ENCODE data around the gene HLA-DQB1. TPM values are rescaled to one million over a fixed set of nuclear protein-coding genes. Genes with fewer than 3 reads are reported as not detected.

Gene HLA-DQB1
- total and polyA plus RNA-seq, 4 donors: 10.8 to 43.4 (median 32.2) TPM

- no peaks in the 10 kb centered on the region for H3K4me1 ChIP-seq (ENCODE audit: control insufficient read depth in 1 of 2, insufficient read depth in 2 of 2, low read length in 2 of 2)
- ATAC-seq (ENCODE audit: low FRiP score) (peak; percentile 48), DNase-seq (no peak)
- intact Hi-C loops (cut with DNase I): no loop called here
- no peak overlapping the region for H3K27ac ChIP-seq (ENCODE audit: low read depth in 1 of 2, low read length in 2 of 2)
- H3K27me3 ChIP-seq (ENCODE audit: control insufficient read depth in 1 of 2, insufficient read depth in 2 of 2, low read length in 1 of 2): peaks cover 0 to 3% of the 10 kb centered on the region in 2 donors
- no peak overlapping the region for H3K4me3 ChIP-seq (ENCODE audit: low read length in 2 of 2)
- no peaks in the 10 kb centered on the region for H3K36me3 ChIP-seq (ENCODE audit: control insufficient read depth in 1 of 2, insufficient read depth in 2 of 2, low read length in 1 of 2)
- 56 to 61% methylated on average over 5 of the region's 5 CpGs for WGBS, 2 donors
- peaks cover 8% of the 10 kb centered on the region for H3K9me3 ChIP-seq (ENCODE audit: control insufficient read depth, low read length)
These were observed 1.8 kb upstream of the HLA-DQB1 start for GRCh38 chr6:32668226-32668747.

GRCh38 chr6:32665661-32666060 is 796 bp downstream of the HLA-DQB1 start:
- DNase-seq: no peak
- Histone ChIP-seq H3K4me3 (ENCODE audit: low read length in 2 of 2) (no peak overlapping the region), H3K27me3 (ENCODE audit: control insufficient read depth in 1 of 2, insufficient read depth in 2 of 2, low read length in 1 of 2) (peaks cover 0 to 3% of the 10 kb centered on the region in 2 donors), H3K36me3 (ENCODE audit: control insufficient read depth in 1 of 2, insufficient read depth in 2 of 2, low read length in 1 of 2) (no peaks in the 10 kb centered on the region), H3K27ac (ENCODE audit: low read depth in 1 of 2, low read length in 2 of 2) (no peak overlapping the region), H3K4me1 (ENCODE audit: control insufficient read depth in 1 of 2, insufficient read depth in 2 of 2, low read length in 2 of 2) (no peaks in the 10 kb centered on the region), H3K9me3 (ENCODE audit: control insufficient read depth, low read length) (no peaks in the 10 kb centered on the region)
- WGBS, 2 donors: 25 to 29% methylated on average over 3 of the region's 3 CpGs
- intact Hi-C loops (cut with DNase I): no loop called here
- no peak for ATAC-seq (ENCODE audit: low FRiP score)

DNA sequence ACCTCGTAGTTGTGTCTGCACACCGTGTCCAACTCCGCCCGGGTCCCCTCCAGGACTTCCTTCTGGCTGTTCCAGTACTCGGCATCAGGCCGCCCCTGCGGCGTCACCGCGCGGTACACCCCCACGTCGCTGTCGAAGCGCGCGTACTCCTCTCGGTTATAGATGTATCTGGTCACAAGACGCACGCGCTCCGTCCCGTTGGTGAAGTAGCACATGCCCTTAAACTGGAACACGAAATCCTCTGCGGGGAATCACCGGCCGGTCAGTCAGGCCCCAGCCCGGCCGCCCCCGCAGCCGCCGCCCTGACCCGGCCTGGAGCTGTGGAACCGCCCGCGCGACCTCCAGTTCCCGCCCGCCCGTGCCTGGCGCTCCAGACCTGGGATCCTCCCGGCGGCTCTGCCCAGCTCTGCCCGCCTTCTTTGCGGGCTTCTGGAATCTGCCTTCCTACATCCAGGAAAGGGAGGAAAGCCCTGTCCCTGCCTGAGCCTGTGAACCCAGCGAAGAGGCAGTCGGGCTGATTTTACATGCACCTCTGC is 1.6 kb downstream of the HLA-DQB1 start:
- ATAC-seq (ENCODE audit: low FRiP score) (no peak), DNase-seq (peak in 1 of 2 donors; percentile 77)
- H3K4me3 ChIP-seq (ENCODE audit: low read length in 2 of 2): no peak overlapping the region
- WGBS, 2 donors: 1% methylated on average over 42 to 47 of the region's 47 CpGs
- H3K27me3 ChIP-seq (ENCODE audit: control insufficient read depth in 1 of 2, insufficient read depth in 2 of 2, low read length in 1 of 2): peaks cover 0 to 3% of the 10 kb centered on the region in 2 donors
- no peaks in the 10 kb centered on the region for H3K36me3 ChIP-seq (ENCODE audit: control insufficient read depth in 1 of 2, insufficient read depth in 2 of 2, low read length in 1 of 2)
- no peaks in the 10 kb centered on the region for H3K9me3 ChIP-seq (ENCODE audit: control insufficient read depth, low read length)
- no peaks in the 10 kb centered on the region for H3K4me1 ChIP-seq (ENCODE audit: control insufficient read depth in 1 of 2, insufficient read depth in 2 of 2, low read length in 2 of 2)
- no peak overlapping the region for H3K27ac ChIP-seq (ENCODE audit: low read depth in 1 of 2, low read length in 2 of 2)
- intact Hi-C loops (cut with DNase I): no loop called here

DNA sequence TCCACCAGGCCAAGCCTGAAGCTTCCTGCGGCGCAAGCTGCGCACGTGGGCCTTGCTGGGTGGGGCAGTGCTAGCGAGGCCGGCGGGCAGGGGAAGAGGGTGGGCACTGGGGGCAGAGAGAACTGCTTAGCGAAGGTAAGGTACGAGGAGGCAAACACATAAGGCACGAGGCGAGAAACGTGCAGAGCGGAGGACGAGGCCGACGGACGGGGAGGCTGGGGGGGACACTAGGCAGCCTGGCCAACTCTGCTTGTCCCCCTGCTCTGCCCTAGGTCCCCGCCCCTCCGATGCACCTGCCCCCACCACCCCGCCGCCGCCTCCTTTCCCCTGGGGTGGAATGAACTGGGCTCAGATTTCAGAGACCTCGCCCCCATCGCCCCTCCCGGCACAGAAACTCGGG is 2.1 kb downstream of the HLA-DQB1 start:
- ATAC-seq (ENCODE audit: low FRiP score) (no peak), DNase-seq (no peak)
- no peaks in the 10 kb centered on the region for H3K9me3 ChIP-seq (ENCODE audit: control insufficient read depth, low read length)
- H3K36me3 ChIP-seq (ENCODE audit: control insufficient read depth in 1 of 2, insufficient read depth in 2 of 2, low read length in 1 of 2): no peaks in the 10 kb centered on the region
- no peaks in the 10 kb centered on the region for H3K4me1 ChIP-seq (ENCODE audit: control insufficient read depth in 1 of 2, insufficient read depth in 2 of 2, low read length in 2 of 2)
- WGBS, 2 donors: 20 to 23% methylated on average over 18 to 26 of the region's 26 CpGs
- H3K27ac ChIP-seq (ENCODE audit: low read depth in 1 of 2, low read length in 2 of 2): no peak overlapping the region
- peaks cover 0 to 3% of the 10 kb centered on the region in 2 donors for H3K27me3 ChIP-seq (ENCODE audit: control insufficient read depth in 1 of 2, insufficient read depth in 2 of 2, low read length in 1 of 2)
- no peak overlapping the region for H3K4me3 ChIP-seq (ENCODE audit: low read length in 2 of 2)
- intact Hi-C loops (cut with DNase I): no loop called here

DNA sequence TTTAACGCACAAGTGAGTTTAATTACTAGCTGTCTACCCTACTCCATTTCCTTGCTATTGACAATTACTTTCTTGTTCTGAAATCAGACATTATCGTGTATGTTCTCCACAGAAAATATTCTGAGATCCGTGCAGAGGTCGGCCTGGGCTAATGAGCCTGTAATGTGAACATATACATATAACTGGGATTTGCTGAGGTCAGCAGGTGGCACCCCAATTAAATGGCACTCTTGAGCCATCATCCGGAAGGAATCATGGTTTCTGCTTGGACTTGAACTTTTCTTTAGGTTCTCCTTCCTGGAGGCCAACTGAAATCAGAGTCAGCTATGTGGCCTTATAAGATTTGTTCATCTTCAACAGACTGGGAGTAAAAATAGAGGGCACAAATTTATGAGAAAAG is 3.6 kb downstream of the HLA-DQB1 start:
- 77 to 92% methylated on average over 5 of the region's 5 CpGs for WGBS, 2 donors
- Histone ChIP-seq H3K27ac (ENCODE audit: low read depth in 1 of 2, low read length in 2 of 2) (no peak overlapping the region), H3K4me1 (ENCODE audit: control insufficient read depth in 1 of 2, insufficient read depth in 2 of 2, low read length in 2 of 2) (no peaks in the 10 kb centered on the region), H3K36me3 (ENCODE audit: control insufficient read depth in 1 of 2, insufficient read depth in 2 of 2, low read length in 1 of 2) (no peaks in the 10 kb centered on the region), H3K9me3 (ENCODE audit: control insufficient read depth, low read length) (no peaks in the 10 kb centered on the region), H3K4me3 (ENCODE audit: low read length in 2 of 2) (no peak overlapping the region), H3K27me3 (ENCODE audit: control insufficient read depth in 1 of 2, insufficient read depth in 2 of 2, low read length in 1 of 2) (peaks cover 0 to 3% of the 10 kb centered on the region in 2 donors)
- intact Hi-C loops (cut with DNase I): no loop called here
- ATAC-seq (ENCODE audit: low FRiP score) (no peak), DNase-seq (no peak)

DNA sequence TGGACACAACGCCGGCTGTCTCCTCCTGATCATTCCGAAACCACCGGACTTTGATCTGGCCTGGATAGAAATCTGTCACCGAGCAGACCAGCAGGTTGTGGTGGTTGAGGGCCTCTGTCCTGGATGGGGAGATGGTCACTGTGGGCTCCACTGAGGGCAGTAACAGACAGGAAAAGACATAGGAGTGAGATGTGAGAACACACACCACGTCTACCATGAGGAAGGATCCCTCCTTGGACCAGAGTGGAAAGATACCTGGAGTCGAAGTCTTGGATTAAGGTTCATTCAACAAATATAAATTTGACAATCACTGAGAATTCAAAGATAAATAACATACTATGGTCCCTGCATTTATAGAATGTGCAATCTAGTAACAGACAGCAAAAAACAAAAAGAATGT is 4.4 kb downstream of the HLA-DQB1 start:
- Histone ChIP-seq H3K9me3 (ENCODE audit: control insufficient read depth, low read length) (no peaks in the 10 kb centered on the region), H3K4me1 (ENCODE audit: control insufficient read depth in 1 of 2, insufficient read depth in 2 of 2, low read length in 2 of 2) (no peaks in the 10 kb centered on the region), H3K4me3 (ENCODE audit: low read length in 2 of 2) (no peak overlapping the region), H3K27me3 (ENCODE audit: control insufficient read depth in 1 of 2, insufficient read depth in 2 of 2, low read length in 1 of 2) (peaks cover 0 to 3% of the 10 kb centered on the region in 2 donors), H3K36me3 (ENCODE audit: control insufficient read depth in 1 of 2, insufficient read depth in 2 of 2, low read length in 1 of 2) (no peaks in the 10 kb centered on the region), H3K27ac (ENCODE audit: low read depth in 1 of 2, low read length in 2 of 2) (no peak overlapping the region)
- DNase-seq (no peak), ATAC-seq (ENCODE audit: low FRiP score) (no peak)
- intact Hi-C loops (cut with DNase I): no loop called here
- WGBS, 2 donors: 71 to 94% methylated on average over 7 of the region's 7 CpGs

GRCh38 chr6:32659856-32660595 is 6.4 kb downstream of the HLA-DQB1 start:
- no peak for ATAC-seq (ENCODE audit: low FRiP score)

GRCh38 chr6:32658268-32658897 is 8.1 kb downstream of the HLA-DQB1 start:
- WGBS, 2 donors: 38 to 45% methylated on average over 6 of the region's 6 CpGs
- Histone ChIP-seq H3K9me3 (ENCODE audit: control insufficient read depth, low read length) (peaks cover 1% of the 10 kb centered on the region), H3K4me1 (ENCODE audit: control insufficient read depth in 1 of 2, insufficient read depth in 2 of 2, low read length in 2 of 2) (no peaks in the 10 kb centered on the region), H3K27ac (ENCODE audit: low read depth in 1 of 2, low read length in 2 of 2) (no peak overlapping the region), H3K36me3 (ENCODE audit: control insufficient read depth in 1 of 2, insufficient read depth in 2 of 2, low read length in 1 of 2) (no peaks in the 10 kb centered on the region), H3K4me3 (ENCODE audit: low read length in 2 of 2) (no peak overlapping the region), H3K27me3 (ENCODE audit: control insufficient read depth in 1 of 2, insufficient read depth in 2 of 2, low read length in 1 of 2) (peaks cover 0 to 1% of the 10 kb centered on the region in 2 donors)
- no peak for DNase-seq
- no peak for ATAC-seq (ENCODE audit: low FRiP score)
- intact Hi-C loops (cut with DNase I): no loop called here

More at GRCh38 chr6:32659856-32660595, 6.4 kb downstream of the HLA-DQB1 start:
- peaks cover 0 to 1% of the 10 kb centered on the region in 2 donors for H3K27me3 ChIP-seq (ENCODE audit: control insufficient read depth in 1 of 2, insufficient read depth in 2 of 2, low read length in 1 of 2)
- no peak overlapping the region for H3K27ac ChIP-seq (ENCODE audit: low read depth in 1 of 2, low read length in 2 of 2)
- no peak for DNase-seq
- intact Hi-C loops (cut with DNase I): no loop called here
- H3K9me3 ChIP-seq (ENCODE audit: control insufficient read depth, low read length): peaks cover 1% of the 10 kb centered on the region
- H3K36me3 ChIP-seq (ENCODE audit: control insufficient read depth in 1 of 2, insufficient read depth in 2 of 2, low read length in 1 of 2): no peaks in the 10 kb centered on the region
- no peaks in the 10 kb centered on the region for H3K4me1 ChIP-seq (ENCODE audit: control insufficient read depth in 1 of 2, insufficient read depth in 2 of 2, low read length in 2 of 2)
- WGBS, 2 donors: 34 to 49% methylated on average over 4 of the region's 4 CpGs
- no peak overlapping the region for H3K4me3 ChIP-seq (ENCODE audit: low read length in 2 of 2)
